CD4-positive, alpha-beta T cell (primary cell): ENCODE results near the gene ABCC3. TPM values are rescaled to one million over a fixed set of nuclear protein-coding genes. Genes with fewer than 3 reads are reported as not detected.

Source experiments
- ATAC-seq: fragments of 200-7000 bp; cut with Tn5 transposase; one replicate; pipeline ENCODE4 v1.10.0; 2022; ENCODE audit warnings: mild to moderate bottlenecking; ENCODE audit not compliant: poor library complexity
- CTCF ChIA-PET: fragments of 350-600 bp; sonication (Branson Sonifier 250); formaldehyde crosslinking; loops from one replicate; lab custom pipeline; 2021; ENCODE audit warnings: antibody characterized with exemption, inconsistent platforms; lab: Charles Lee
- POLR2A ChIA-PET: fragments of 350-600 bp; sonication (Branson Sonifier 250); formaldehyde crosslinking; loops from one replicate; lab custom pipeline; 2021; ENCODE audit warnings: antibody characterized with exemption, inconsistent platforms; lab: Charles Lee
- DNase-seq, 14 experiments: peaks; one replicate each; pipeline ENCODE4 v3.0.0-alpha.2; 2013 to 2020; ENCODE audit warnings: mixed read lengths in 2 of 14
- H3K27ac ChIP-seq, 2 donors: one replicate each; pipeline versions ENCODE4 v1.5.1 to v1.7.0; 2013; ENCODE audit warnings: low read length in 2 of 2, low read depth in 1 of 2, mild to moderate bottlenecking in 1 of 2
- H3K27me3 ChIP-seq, 2 experiments: 1 replicate in 1 of 2; 2 replicates in 1 of 2; pipeline versions ENCODE4 v1.6.1 to v1.7.0; 2013; ENCODE audit warnings: low read length in 2 of 2, control low read depth in 1 of 2, mild to moderate bottlenecking in 1 of 2, moderate library complexity in 1 of 2; ENCODE audit not compliant: insufficient read depth in 2 of 2, control insufficient read depth in 1 of 2
- H3K36me3 ChIP-seq: one replicate; pipeline ENCODE4 v1.6.1; 2013; ENCODE audit warnings: low read length, control low read depth; ENCODE audit not compliant: insufficient read depth
- H3K4me1 ChIP-seq: one replicate; pipeline ENCODE4 v1.6.1; 2013; ENCODE audit warnings: low read length, control low read depth; ENCODE audit not compliant: insufficient read depth
- H3K4me3 ChIP-seq: one replicate; pipeline ENCODE4 v1.5.1; 2013; ENCODE audit warnings: mild to moderate bottlenecking, low read length, moderate library complexity
- H3K9me3 ChIP-seq, 2 experiments: 1 replicate in 1 of 2; 2 replicates in 1 of 2; pipeline versions ENCODE4 v1.6.1 to v1.7.0; 2013; ENCODE audit warnings: low read length in 2 of 2, mild to moderate bottlenecking in 2 of 2, control low read depth in 1 of 2, moderate library complexity in 1 of 2; ENCODE audit not compliant: control insufficient read depth in 1 of 2, insufficient read depth in 1 of 2
- H3K27ac Mint-ChIP-seq: one replicate; pipeline ENCODE4 v1.8.0; 2020; ENCODE audit warnings: mixed read lengths
- H3K27me3 Mint-ChIP-seq: one replicate; pipeline ENCODE4 v1.8.0; 2021; ENCODE audit warnings: mixed read lengths
- H3K36me3 Mint-ChIP-seq: one replicate; pipeline ENCODE4 v1.8.0; 2021; ENCODE audit warnings: low read depth, mixed read lengths
- H3K4me1 Mint-ChIP-seq: one replicate; pipeline ENCODE4 v1.8.0; 2021; ENCODE audit warnings: low read depth, mixed read lengths
- H3K4me3 Mint-ChIP-seq: one replicate; pipeline ENCODE4 v1.8.0; 2020; ENCODE audit warnings: mild to moderate bottlenecking, mixed read lengths
- H3K9me3 Mint-ChIP-seq: one replicate; pipeline ENCODE4 v1.8.0; 2020; ENCODE audit warnings: mixed read lengths
- intact Hi-C, 2 experiments: fragments of 100-400 bp; cut with DNase I in 1 of 2; cut with micrococcal nuclease in 1 of 2; formaldehyde crosslinking; loops; one replicate each; pipeline versions ENCODE4 v1.15.1 to v1.9.0; 2023 to 2025; cut with DNase I, micrococcal nuclease
- total RNA-seq, 174 experiments: library from RNA in 2 of 174; stranded (reverse) in 2 of 174; gene quantifications; one replicate each; pipeline ENCODE4 v1.2.3 and lab custom pipeline; 2021 to 2026
- TF ChIP-seq, protein P1 (sequence below): fragments of 200-600 bp; IDR thresholded peaks from one replicate; pipeline ENCODE4 v1.8.0; 2022; ENCODE audit warnings: antibody characterized with exemption, mild to moderate bottlenecking

ABCC3 gene
- total RNA-seq, 2 experiments from 2014 or later, result 0.19 TPM; not detected in 1

DNA sequence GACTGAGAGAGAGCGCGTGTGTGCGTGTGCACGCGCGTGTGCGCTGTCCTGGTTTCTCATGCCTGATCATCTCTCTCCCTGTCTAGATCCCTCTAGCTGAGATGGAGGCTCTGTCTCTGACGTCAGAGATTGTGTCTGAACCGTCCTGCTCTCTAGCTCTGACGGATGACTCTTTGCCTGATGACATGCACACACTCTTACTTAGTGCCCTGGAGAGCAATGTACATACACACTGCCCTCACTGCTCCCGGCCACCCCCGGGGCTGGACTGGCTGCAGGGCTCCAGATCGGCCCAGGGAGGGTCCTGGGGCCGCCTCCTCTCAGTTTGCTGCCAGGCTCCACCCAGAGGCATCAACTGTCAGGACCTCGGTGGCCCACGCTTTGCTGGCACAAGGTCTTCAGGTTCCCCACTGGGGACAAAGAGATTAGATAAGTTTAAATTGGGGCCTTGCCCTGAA is 13.1 kb upstream of the ABCC3 start:
- peaks cover 8 to 12% of the 10 kb centered on the region in 2 experiments for H3K27me3 ChIP-seq
- POLR2A ChIA-PET, result no interaction called here
- H3K9me3 ChIP-seq, result no peaks in the 10 kb centered on the region
- intact Hi-C loops, result no loop called here
- Mint-ChIP-seq H3K4me1 (no peaks in the 10 kb centered on the region), H3K9me3 (no peaks in the 10 kb centered on the region), H3K4me3 (no peak overlapping the region), H3K36me3 (no peaks in the 10 kb centered on the region), H3K27me3 (peaks cover 25% of the 10 kb centered on the region), H3K27ac (no peak overlapping the region)
- no peak overlapping the region for H3K4me3 ChIP-seq
- DNase-seq, result peak in 2 of 14 experiments; percentile 42 to 65
- CTCF ChIA-PET, result no interaction called here
- H3K4me1 ChIP-seq, result peaks cover 7% of the 10 kb centered on the region
- H3K27ac ChIP-seq, result no peak overlapping the region
- TF ChIP-seq, protein P1, sequence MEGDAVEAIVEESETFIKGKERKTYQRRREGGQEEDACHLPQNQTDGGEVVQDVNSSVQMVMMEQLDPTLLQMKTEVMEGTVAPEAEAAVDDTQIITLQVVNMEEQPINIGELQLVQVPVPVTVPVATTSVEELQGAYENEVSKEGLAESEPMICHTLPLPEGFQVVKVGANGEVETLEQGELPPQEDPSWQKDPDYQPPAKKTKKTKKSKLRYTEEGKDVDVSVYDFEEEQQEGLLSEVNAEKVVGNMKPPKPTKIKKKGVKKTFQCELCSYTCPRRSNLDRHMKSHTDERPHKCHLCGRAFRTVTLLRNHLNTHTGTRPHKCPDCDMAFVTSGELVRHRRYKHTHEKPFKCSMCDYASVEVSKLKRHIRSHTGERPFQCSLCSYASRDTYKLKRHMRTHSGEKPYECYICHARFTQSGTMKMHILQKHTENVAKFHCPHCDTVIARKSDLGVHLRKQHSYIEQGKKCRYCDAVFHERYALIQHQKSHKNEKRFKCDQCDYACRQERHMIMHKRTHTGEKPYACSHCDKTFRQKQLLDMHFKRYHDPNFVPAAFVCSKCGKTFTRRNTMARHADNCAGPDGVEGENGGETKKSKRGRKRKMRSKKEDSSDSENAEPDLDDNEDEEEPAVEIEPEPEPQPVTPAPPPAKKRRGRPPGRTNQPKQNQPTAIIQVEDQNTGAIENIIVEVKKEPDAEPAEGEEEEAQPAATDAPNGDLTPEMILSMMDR, result no peak
- ATAC-seq, result peak; percentile 54
- no peaks in the 10 kb centered on the region for H3K36me3 ChIP-seq

DNA sequence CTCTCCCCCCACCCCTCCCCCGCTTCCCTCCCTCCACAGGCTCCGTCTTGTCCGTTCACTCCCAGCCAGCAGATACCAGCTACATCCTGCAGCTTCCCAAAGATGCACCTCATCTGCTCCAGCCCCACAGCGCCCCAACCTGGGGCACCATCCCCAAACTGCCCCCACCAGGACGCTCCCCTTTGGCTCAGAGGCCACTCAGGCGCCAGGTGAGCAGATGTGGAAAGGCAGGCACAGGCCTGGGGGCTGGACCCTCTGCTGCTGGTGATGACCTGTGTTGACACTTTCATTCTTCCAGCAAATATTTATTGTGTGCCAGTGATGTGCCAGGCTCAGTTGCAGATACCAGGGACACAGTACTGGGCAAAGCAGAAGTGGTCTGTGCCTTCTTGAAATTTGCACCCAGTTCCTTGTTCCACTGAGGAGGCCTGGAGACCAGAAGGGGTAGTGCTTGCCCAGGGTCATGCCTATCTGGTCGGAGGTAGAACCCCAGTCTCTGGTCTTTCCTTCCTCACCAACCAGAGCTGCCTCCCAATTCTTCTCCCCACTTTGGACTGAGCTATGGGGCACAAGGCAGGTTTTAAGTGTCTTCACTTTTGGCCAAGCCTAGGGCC is 10.3 kb upstream of the ABCC3 start:
- DNase-seq (peak in 1 of 14 experiments; percentile 13), ATAC-seq (no peak)
- no peaks in the 10 kb centered on the region for H3K36me3 ChIP-seq
- no peak overlapping the region for H3K27ac ChIP-seq
- H3K4me3 ChIP-seq, result no peak overlapping the region
- no peaks in the 10 kb centered on the region for H3K36me3 Mint-ChIP-seq
- no peaks in the 10 kb centered on the region for H3K4me1 Mint-ChIP-seq
- no peak overlapping the region for H3K27ac Mint-ChIP-seq
- POLR2A ChIA-PET, result interaction anchor here (0.6 kb wide), 1 partner anchor 428 kb away, joined by 3 read pairs; no protein-coding TSS in a partner anchor
- TF ChIP-seq, protein P1, result no peak
- H3K27me3 Mint-ChIP-seq, result peaks cover 53% of the 10 kb centered on the region
- H3K4me1 ChIP-seq, result peaks cover 9% of the 10 kb centered on the region
- no peaks in the 10 kb centered on the region for H3K9me3 Mint-ChIP-seq
- peaks cover 29 to 31% of the 10 kb centered on the region in 2 experiments for H3K27me3 ChIP-seq
- intact Hi-C loops, result no loop called here
- no peak overlapping the region for H3K4me3 Mint-ChIP-seq
- no peaks in the 10 kb centered on the region for H3K9me3 ChIP-seq
- CTCF ChIA-PET, result no interaction called here

DNA sequence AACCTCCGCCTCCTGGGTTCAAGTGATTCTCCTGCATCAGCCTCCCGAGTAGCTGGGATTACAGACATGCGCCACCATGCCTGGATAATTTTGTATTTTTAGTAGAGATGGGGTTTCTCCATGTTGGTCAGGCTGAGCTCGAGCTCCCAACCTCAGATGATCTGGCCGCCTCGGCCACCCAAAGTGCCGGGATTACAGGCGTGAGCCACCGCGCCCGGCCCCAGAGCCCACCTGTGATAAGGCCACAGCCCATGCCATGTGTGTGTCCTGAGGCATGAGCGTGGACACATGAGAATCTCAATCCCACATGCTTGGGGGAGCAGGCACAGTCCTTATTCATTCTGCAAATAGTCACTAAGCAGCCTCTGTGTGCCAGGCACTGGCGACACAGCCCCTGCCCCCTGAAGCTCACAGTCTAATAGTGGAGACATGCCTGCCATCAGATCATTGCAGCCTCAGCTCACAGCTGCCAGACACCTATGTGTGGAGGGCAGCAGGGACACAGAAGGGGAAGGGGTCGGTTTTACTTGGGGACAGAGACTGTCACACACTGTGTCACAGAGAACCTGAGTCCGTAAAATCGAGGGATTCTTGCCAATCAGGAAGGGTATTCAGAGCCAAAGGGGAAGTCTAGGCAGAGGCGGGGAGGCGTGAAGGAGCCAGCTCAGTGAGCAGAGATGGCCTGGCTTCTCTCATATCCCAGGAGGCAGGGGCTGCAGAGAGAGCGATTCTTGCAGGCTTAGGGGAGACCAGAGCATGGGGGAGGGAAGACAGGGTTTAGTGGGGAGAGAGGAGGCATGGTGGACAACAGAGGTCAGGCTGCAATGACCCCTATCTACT is 9.4 kb upstream of the ABCC3 start:
- no peak overlapping the region for H3K27ac ChIP-seq
- peaks cover 9% of the 10 kb centered on the region for H3K4me1 ChIP-seq
- Mint-ChIP-seq H3K4me3 (no peak overlapping the region), H3K27me3 (peaks cover 60% of the 10 kb centered on the region), H3K27ac (no peak overlapping the region), H3K9me3 (no peaks in the 10 kb centered on the region), H3K36me3 (no peaks in the 10 kb centered on the region), H3K4me1 (no peaks in the 10 kb centered on the region)
- ChIA-PET POLR2A (interaction anchor here (0.6 kb wide), 1 partner anchor 427 kb away, joined by 3 read pairs; no protein-coding TSS in a partner anchor), CTCF (interaction anchor here (0.7 to 2.1 kb wide), 4 partner anchors 78 to 146 kb away, joined by 3 to 17 read pairs (median 5); partner anchors contain the start of genes RSAD1 and SPATA20)
- no peaks in the 10 kb centered on the region for H3K9me3 ChIP-seq
- TF ChIP-seq, protein P1, result no peak
- H3K36me3 ChIP-seq, result no peaks in the 10 kb centered on the region
- intact Hi-C loops, result loop anchor here in 1 of 2 experiments (1.0 to 5.0 kb wide), 2 partner anchors 58 to 78 kb away; partner anchors contain the start of gene SPATA20
- no peak overlapping the region for H3K4me3 ChIP-seq
- DNase-seq (no peak), ATAC-seq (no peak)
- H3K27me3 ChIP-seq, result peaks cover 37% of the 10 kb centered on the region in 2 experiments
